GM12801 (cell line): ENCODE results near the gene BPIFB4.

Experiments used
- CTCF ChIP-seq: IDR thresholded peaks from one replicate; pipeline ENCODE4 v1.5.1; 2011; ENCODE audit warnings: control low read depth; ENCODE audit not compliant: insufficient read length; ENCODE audit errors: extremely low read depth

BPIFB4 gene

GRCh38 chr20:33053291-33054106, 25.9 kb upstream of the BPIFB4 start, which contains the start of gene BPIFB3:
BPIFB3 (plus strand) TSS chr20:33053903; CDS start chr20:33055436, 1,533 bp downstream.
- no peak for TF ChIP-seq CTCF

- no peak for TF ChIP-seq CTCF
These were observed 25.1 kb upstream of the BPIFB4 start for GRCh38 chr20:33054381-33054780.

- no peak for TF ChIP-seq CTCF
These were observed 24.7 kb upstream of the BPIFB4 start for GRCh38 chr20:33054791-33055190.

- TF ChIP-seq CTCF: no peak
These were observed 20.3 kb upstream of the BPIFB4 start for GRCh38 chr20:33059136-33059535.

- TF ChIP-seq CTCF: no peak
These were observed 19.6 kb upstream of the BPIFB4 start for GRCh38 chr20:33059741-33060390.

- no peak for TF ChIP-seq CTCF
These were observed 17.8 kb upstream of the BPIFB4 start for GRCh38 chr20:33061658-33062028.

- no peak for TF ChIP-seq CTCF
These were observed 17.2 kb upstream of the BPIFB4 start for GRCh38 chr20:33062105-33062824.
